Measurements from ENCODE around the gene FOXRED2. TPM values are rescaled to one million over a fixed set of nuclear protein-coding genes. Genes with fewer than 3 reads are reported as not detected.

FOXRED2 gene
- total RNA-seq (2021; ENCODE audit: unreplicated experiment), result 19.9 TPM
- 7.2 and 7.6 TPM in 2 replicates for polyA plus RNA-seq (2012)
- Bru-seq, nascent RNA, result percentile 44 among the genes with signal in this experiment
- percentile 63 among the genes with signal in this experiment for BruChase-seq, experiment 1, labeled RNA remaining after a 6-hour chase
- BruChase-seq, experiment 2, labeled RNA remaining after a 2-hour chase, result percentile 53 among the genes with signal in this experiment
- long read RNA-seq, partial matches to known transcripts, result 1 of 11 reads
- long read RNA-seq, other reads (novel, unspliced or antisense), result 10 of 11 reads

GRCh38 chr22:36506637-36507517 is at the start of gene FOXRED2:
Gene FOXRED2 (minus strand): TSS chr22:36507040. CDS start chr22:36506422, 618 bp downstream.
- no peaks in the 10 kb centered on the region; the same call in 1 of the 2 replicates for H3K79me2 ChIP-seq (ENCODE audit: insufficient read depth, low read length)
- H3K9me3 ChIP-seq (ENCODE audit: control insufficient read depth in 1 of 2, insufficient read depth in 1 of 2, low read depth in 1 of 2, low read length in 2 of 2), result no peaks in the 10 kb centered on the region
- TF ChIP-seq SIN3A (IDR thresholded peaks at IDR 0.05; ENCODE audit: low read depth) (no peak; the same call in 1 of the 2 replicates), ZFX (IDR thresholded peaks at IDR 0.05) (peak; percentile 75; the same call in 1 of the 2 replicates), RAD21 (IDR thresholded peaks at IDR 0.05; ENCODE audit: low read depth) (no peak), POLR2AphosphoS5 (IDR thresholded peaks at IDR 0.05; ENCODE audit: low read depth, low read length) (peak; percentile 79), MAX (IDR thresholded peaks at IDR 0.05) (peak; percentile 95), SRF (IDR thresholded peaks at IDR 0.05; ENCODE audit: low read depth) (no peak), ATF3 (IDR thresholded peaks at IDR 0.05) (no peak), REST (IDR thresholded peaks at IDR 0.05; ENCODE audit: low read depth) (no peak), POLR2A (IDR thresholded peaks at IDR 0.05; ENCODE audit: borderline replicate concordance, extremely low read depth, insufficient read depth, insufficient read length) (peak; percentile 75), SP1 (IDR thresholded peaks at IDR 0.05; ENCODE audit: low read depth) (peak; percentile 39), CTCF (IDR thresholded peaks at IDR 0.05 in 2 of 3, conservative IDR thresholded peaks at IDR 0.05 in 1 of 3; ENCODE audit: borderline replicate concordance in 1 of 3, insufficient read depth in 1 of 3, low read depth in 2 of 3, low read length in 2 of 3) (no peak), EGR1 (IDR thresholded peaks at IDR 0.05; ENCODE audit: low read depth) (no peak), JUND (IDR thresholded peaks at IDR 0.05) (no peak), CBX3 (IDR thresholded peaks at IDR 0.05; ENCODE audit: low read depth) (0 out of 2 replicates have a peak, but pooled peaks have one; percentile 70), EZH2 (IDR thresholded peaks at IDR 0.05) (no peak)
- H3K4me2 ChIP-seq (ENCODE audit: low read length), result peak within 1 kb of the TSS; percentile 79
- no peaks in the 10 kb centered on the region for H3K9me2 ChIP-seq (ENCODE audit: insufficient read depth)
- ChIA-PET POLR2A (interaction anchor here (1.0 to 1.3 kb wide), 2 partner anchors 23 to 25 kb away, joined by 5 to 6 read pairs; partner anchors contain the start of gene EIF3D), CTCF (interaction anchor here (1.4 kb wide), 1 partner anchor 267 kb away, joined by 4 read pairs; no protein-coding TSS in a partner anchor), RAD21 (ENCODE audit: low non-redundant PET in 1 of 2, low total read pairs in 2 of 2, uncharacterized antibody in 2 of 2, unreplicated experiment in 2 of 2) (interaction anchor here in 1 of 2 experiments (0.6 kb wide), 1 partner anchor 299 kb away, joined by 3 read pairs; no protein-coding TSS in a partner anchor)
- peak within 1 kb of the TSS; percentile 67 for H3K27ac ChIP-seq (ENCODE audit: low read depth, low read length)
- intact Hi-C loops (cut with micrococcal nuclease), result no loop called here
- H3K9ac ChIP-seq (ENCODE audit: low read length), result peak within 1 kb of the TSS; percentile 51
- no peak for DNase-seq (ENCODE audit: low read depth, low spot score)
- BruUV-seq (replicated peaks), result TSS peak; percentile 97
- peak within 1 kb of the TSS; percentile 36 to 55 for H3K4me3 ChIP-seq (replicated peaks in 1 of 2; ENCODE audit: low read depth in 1 of 2, low read length in 2 of 2)
- peak; percentile 85 for ATAC-seq
- H3K27me3 ChIP-seq (ENCODE audit: insufficient read depth, low read length), result no peaks in the 10 kb centered on the region
- H3K36me3 ChIP-seq (ENCODE audit: control insufficient read depth in 1 of 2, insufficient read depth in 2 of 2, low read length in 2 of 2), result peaks cover 10 to 17% of the 10 kb centered on the region in 2 experiments; a peak in 2 of 4 replicates
- H2AFZ ChIP-seq (ENCODE audit: low read depth, low read length, poor library complexity, severe bottlenecking), result peak within 1 kb of the TSS; percentile 35
- H4K20me1 ChIP-seq (ENCODE audit: insufficient read depth), result no peaks in the 10 kb centered on the region
- H3K4me1 ChIP-seq (ENCODE audit: control insufficient read depth in 1 of 2, insufficient read depth in 2 of 2, low read length in 2 of 2), result peaks cover 6 to 21% of the 10 kb centered on the region in 2 experiments; a peak in 3 of 4 replicates
